GM10248 (cell line): ENCODE measurements around the gene TLE2.

ENCODE experiments used
- CTCF ChIA-PET: fragments of 300-600 bp; sonication (Branson Sonifier 250); formaldehyde crosslinking; extraction: SDS; loops from one replicate; lab custom pipeline; 2021; ENCODE audit warnings: antibody characterized with exemption; lab: Yijun Ruan, JAX
- POLR2A ChIA-PET: fragments of 350-650 bp; sonication (Branson Sonifier 250); formaldehyde crosslinking; extraction: SDS; loops from one replicate; lab custom pipeline; 2020; ENCODE audit warnings: antibody characterized with exemption; lab: Yijun Ruan, JAX
- DNase-seq: peaks from one replicate; pipeline ENCODE4 v3.0.0; 2012; ENCODE audit errors: extremely low spot score
- CTCF ChIP-seq: IDR thresholded peaks from 2 replicates; pipeline ENCODE4 v1.5.1; 2012; ENCODE audit warnings: mild to moderate bottlenecking, low read depth; ENCODE audit errors: extremely low read depth, missing control alignments, control extremely low read depth

The TLE2 gene

GRCh38 chr19:3005345-3005744, 23.7 kb downstream of the TLE2 start:
- no peak for TF ChIP-seq CTCF
- POLR2A ChIA-PET = interaction anchor here (0.8 kb wide), 1 partner anchor 20 kb away, joined by 4 read pairs; no protein-coding TSS in a partner anchor
- CTCF ChIA-PET = interaction anchor here (1.4 to 2.8 kb wide), 4 partner anchors 12 to 103 kb away, joined by 5 to 10 read pairs (median 8); no protein-coding TSS in a partner anchor
- no peak for DNase-seq

- ChIA-PET CTCF (interaction anchor here (0.7 to 2.8 kb wide), 8 partner anchors 13 to 104 kb away, joined by 3 to 10 read pairs (median 4); no protein-coding TSS in a partner anchor), POLR2A (interaction anchor here (0.6 to 0.8 kb wide), 4 partner anchors 20 to 215 kb away, joined by 4 to 8 read pairs (median 4); no protein-coding TSS in a partner anchor)
- TF ChIP-seq CTCF = no peak
- DNase-seq = no peak
Measured at GRCh38 chr19:3004522-3004921, 24.6 kb downstream of the TLE2 start.

GRCh38 chr19:3003046-3003445, 26.0 kb downstream of the TLE2 start:
- CTCF ChIA-PET = no interaction called here

GRCh38 chr19:3001235-3001800, 27.8 kb downstream of the TLE2 start:
- ChIA-PET CTCF (interaction anchor here (1.2 to 1.5 kb wide), 3 partner anchors 50 to 484 kb away, joined by 3 to 4 read pairs (median 4); no protein-coding TSS in a partner anchor), POLR2A (no interaction called here)
- no peak for DNase-seq
- TF ChIP-seq CTCF = no peak

More at GRCh38 chr19:3003046-3003445, 26.0 kb downstream of the TLE2 start:
- POLR2A ChIA-PET = no interaction called here
- no peak for DNase-seq
- no peak for TF ChIP-seq CTCF

GRCh38 chr19:2998642-2999041, 30.4 kb downstream of the TLE2 start:
- TF ChIP-seq CTCF = no peak
- CTCF ChIA-PET = no interaction called here
- DNase-seq = no peak
- POLR2A ChIA-PET = no interaction called here

- no peak for TF ChIP-seq CTCF
- POLR2A ChIA-PET = no interaction called here
- DNase-seq = no peak
- CTCF ChIA-PET = no interaction called here
Measured at GRCh38 chr19:2997720-2998119, 31.4 kb downstream of the TLE2 start.
